HEK293T (cell line): ENCODE measurements around the gene SGIP1.

Experiments
- ARNT ChIP-seq: fragments of 450-650 bp; IDR thresholded peaks from 2 replicates; pipeline ENCODE4 v1.6.1; 2017; ENCODE audit warnings: mild to moderate bottlenecking
- BHLHE40 ChIP-seq: fragments of 450-650 bp; IDR thresholded peaks from 2 replicates; pipeline ENCODE4 v1.6.1; 2016; ENCODE audit warnings: mild to moderate bottlenecking, moderate library complexity, borderline replicate concordance
- CTBP1 ChIP-seq: fragments of 450-650 bp; IDR thresholded peaks from 2 replicates; pipeline ENCODE4 v1.6.1; 2016; ENCODE audit warnings: borderline replicate concordance
- ELF4 ChIP-seq: fragments of 450-650 bp; IDR thresholded peaks from 2 replicates; pipeline ENCODE4 v1.6.1; 2017; ENCODE audit warnings: antibody characterized with exemption
- FOXM1 ChIP-seq: fragments of 450-650 bp; IDR thresholded peaks from 2 replicates; pipeline ENCODE4 v1.6.1; 2017; ENCODE audit warnings: mild to moderate bottlenecking, borderline replicate concordance
- L3MBTL2 ChIP-seq: fragments of 450-650 bp; conservative IDR thresholded peaks from 2 replicates; pipeline ENCODE4 v1.6.1; 2016; ENCODE audit warnings: mild to moderate bottlenecking
- LEF1 ChIP-seq: fragments of 450-650 bp; IDR thresholded peaks from 2 replicates; pipeline ENCODE4 v1.6.1; 2017; ENCODE audit warnings: mild to moderate bottlenecking, borderline replicate concordance
- SP1 ChIP-seq: fragments of 450-650 bp; IDR thresholded peaks from 2 replicates; pipeline ENCODE4 v1.6.1; 2017
- SUZ12 ChIP-seq: fragments of 450-650 bp; IDR thresholded peaks from 2 replicates; pipeline ENCODE4 v1.6.1; 2016; ENCODE audit warnings: mild to moderate bottlenecking
- TARDBP ChIP-seq: fragments of 450-650 bp; IDR thresholded peaks from 2 replicates; pipeline ENCODE4 v1.6.1; 2016
- ZNF384 ChIP-seq: fragments of 450-650 bp; IDR thresholded peaks from 2 replicates; pipeline ENCODE4 v1.6.1; 2016
- TF ChIP-seq, protein P1 (sequence below): fragments of 450-650 bp; IDR thresholded peaks from 2 replicates; pipeline ENCODE4 v1.6.1; 2016

DNA sequence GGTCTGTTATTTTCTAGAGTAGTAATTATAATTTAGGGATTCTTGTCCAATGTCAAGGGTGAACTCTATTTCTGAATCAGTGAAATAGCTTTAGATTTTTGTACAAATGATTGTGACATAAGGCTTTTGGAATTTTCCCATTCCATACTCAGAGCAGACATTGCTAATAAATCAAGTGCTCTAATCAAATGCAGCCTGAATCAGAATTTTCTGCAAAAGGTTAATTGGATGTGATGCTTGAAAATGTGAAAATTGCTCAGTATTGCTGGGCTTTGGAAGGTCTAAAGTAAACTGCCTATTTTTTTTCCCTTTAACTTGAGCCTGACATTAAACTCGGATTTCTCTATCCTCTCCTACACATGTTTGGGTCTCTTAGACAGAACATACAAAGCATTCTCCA lies 23.2 kb downstream of the SGIP1 start:
- TF ChIP-seq LEF1 (no peak), TARDBP (no peak), ZNF384 (no peak), L3MBTL2 (no peak), ELF4 (no peak), BHLHE40 (no peak), FOXM1 (no peak), CTBP1 (no peak), ARNT (no peak), SUZ12 (no peak), SP1 (no peak)
- TF ChIP-seq, protein P1, sequence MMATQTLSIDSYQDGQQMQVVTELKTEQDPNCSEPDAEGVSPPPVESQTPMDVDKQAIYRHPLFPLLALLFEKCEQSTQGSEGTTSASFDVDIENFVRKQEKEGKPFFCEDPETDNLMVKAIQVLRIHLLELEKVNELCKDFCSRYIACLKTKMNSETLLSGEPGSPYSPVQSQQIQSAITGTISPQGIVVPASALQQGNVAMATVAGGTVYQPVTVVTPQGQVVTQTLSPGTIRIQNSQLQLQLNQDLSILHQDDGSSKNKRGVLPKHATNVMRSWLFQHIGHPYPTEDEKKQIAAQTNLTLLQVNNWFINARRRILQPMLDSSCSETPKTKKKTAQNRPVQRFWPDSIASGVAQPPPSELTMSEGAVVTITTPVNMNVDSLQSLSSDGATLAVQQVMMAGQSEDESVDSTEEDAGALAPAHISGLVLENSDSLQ = no peak
